ENCODE measurements around the gene SLIT3. TPM values are rescaled to one million over a fixed set of nuclear protein-coding genes. Genes with fewer than 3 reads are reported as not detected.

The SLIT3 gene
- total RNA-seq, 6 donors from 2014 or later, result 10.8 to 57.3 (median 32.2) TPM

DNA sequence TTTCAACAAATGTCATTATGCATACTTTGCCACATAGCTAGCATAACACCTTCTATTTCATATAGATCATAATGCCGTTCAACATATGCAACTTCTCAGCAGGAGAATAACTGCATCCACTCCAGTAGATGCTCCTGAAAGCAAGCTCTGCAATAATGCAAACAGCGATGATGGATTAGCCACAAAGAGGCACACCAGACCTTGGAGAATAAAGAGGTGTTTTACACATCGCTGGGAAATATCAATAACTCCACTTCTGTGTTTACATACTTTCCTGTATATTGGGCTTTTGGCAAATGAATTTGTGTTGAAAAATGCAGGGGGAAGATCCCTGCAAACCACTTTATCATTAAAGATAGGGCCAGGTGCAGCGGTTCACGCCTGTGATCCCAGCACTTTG is 450.3 kb downstream of the SLIT3 start:
- H3K27ac ChIP-seq, result no peak overlapping the region
- no peak overlapping the region for H3K4me3 ChIP-seq
- no peaks in the 10 kb centered on the region for H3K4me1 ChIP-seq
- WGBS, 2 donors, result 77% methylated on average over 5 of the region's 5 CpGs
- no peak for ATAC-seq (ENCODE audit: low FRiP score in 2 of 2)
- TF ChIP-seq EP300 (IDR thresholded peaks at IDR 0.05) (no peak), POLR2AphosphoS5 (IDR thresholded peaks at IDR 0.05) (no peak), POLR2A (IDR thresholded peaks at IDR 0.05) (no peak)
- TF ChIP-seq, protein P1, sequence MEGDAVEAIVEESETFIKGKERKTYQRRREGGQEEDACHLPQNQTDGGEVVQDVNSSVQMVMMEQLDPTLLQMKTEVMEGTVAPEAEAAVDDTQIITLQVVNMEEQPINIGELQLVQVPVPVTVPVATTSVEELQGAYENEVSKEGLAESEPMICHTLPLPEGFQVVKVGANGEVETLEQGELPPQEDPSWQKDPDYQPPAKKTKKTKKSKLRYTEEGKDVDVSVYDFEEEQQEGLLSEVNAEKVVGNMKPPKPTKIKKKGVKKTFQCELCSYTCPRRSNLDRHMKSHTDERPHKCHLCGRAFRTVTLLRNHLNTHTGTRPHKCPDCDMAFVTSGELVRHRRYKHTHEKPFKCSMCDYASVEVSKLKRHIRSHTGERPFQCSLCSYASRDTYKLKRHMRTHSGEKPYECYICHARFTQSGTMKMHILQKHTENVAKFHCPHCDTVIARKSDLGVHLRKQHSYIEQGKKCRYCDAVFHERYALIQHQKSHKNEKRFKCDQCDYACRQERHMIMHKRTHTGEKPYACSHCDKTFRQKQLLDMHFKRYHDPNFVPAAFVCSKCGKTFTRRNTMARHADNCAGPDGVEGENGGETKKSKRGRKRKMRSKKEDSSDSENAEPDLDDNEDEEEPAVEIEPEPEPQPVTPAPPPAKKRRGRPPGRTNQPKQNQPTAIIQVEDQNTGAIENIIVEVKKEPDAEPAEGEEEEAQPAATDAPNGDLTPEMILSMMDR (IDR thresholded peaks at IDR 0.05), result no peak
- H3K27me3 ChIP-seq, result no peaks in the 10 kb centered on the region
- H3K9me3 ChIP-seq, result no peaks in the 10 kb centered on the region
- H3K36me3 ChIP-seq, result no peaks in the 10 kb centered on the region
- no peak for DNase-seq

DNA sequence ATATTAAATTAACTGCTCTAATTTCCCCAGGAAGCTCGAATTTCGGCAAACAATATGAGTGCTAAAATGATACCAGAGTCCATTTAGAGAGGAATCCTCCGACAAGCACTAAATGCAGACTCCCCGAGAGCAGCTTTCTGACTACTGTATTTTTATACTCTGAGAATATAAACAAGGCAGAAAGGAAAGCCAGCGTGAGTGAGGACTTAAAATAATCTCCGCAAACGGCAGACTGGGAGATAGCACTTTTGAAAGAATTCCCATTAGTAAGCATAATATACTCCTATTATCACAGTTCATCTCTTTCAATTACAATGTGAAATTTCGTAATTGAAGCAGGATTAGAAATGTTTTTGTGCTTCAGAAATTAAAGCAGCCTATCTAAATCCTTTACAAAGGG is 452.4 kb downstream of the SLIT3 start:
- ATAC-seq (ENCODE audit: low FRiP score in 2 of 2) (no peak), DNase-seq (no peak)
- Histone ChIP-seq H3K4me3 (no peak overlapping the region), H3K4me1 (peaks cover 0 to 2% (median 0%) of the 10 kb centered on the region in 4 donors), H3K27ac (no peak overlapping the region), H3K9me3 (no peaks in the 10 kb centered on the region), H3K36me3 (no peaks in the 10 kb centered on the region), H3K27me3 (no peaks in the 10 kb centered on the region)
- TF ChIP-seq EP300 (IDR thresholded peaks at IDR 0.05) (no peak), POLR2A (IDR thresholded peaks at IDR 0.05) (no peak), POLR2AphosphoS5 (IDR thresholded peaks at IDR 0.05) (no peak)
- TF ChIP-seq, protein P1 (IDR thresholded peaks at IDR 0.05), result no peak
- 44 to 55% methylated on average over 8 of the region's 8 CpGs for WGBS, 2 donors

DNA sequence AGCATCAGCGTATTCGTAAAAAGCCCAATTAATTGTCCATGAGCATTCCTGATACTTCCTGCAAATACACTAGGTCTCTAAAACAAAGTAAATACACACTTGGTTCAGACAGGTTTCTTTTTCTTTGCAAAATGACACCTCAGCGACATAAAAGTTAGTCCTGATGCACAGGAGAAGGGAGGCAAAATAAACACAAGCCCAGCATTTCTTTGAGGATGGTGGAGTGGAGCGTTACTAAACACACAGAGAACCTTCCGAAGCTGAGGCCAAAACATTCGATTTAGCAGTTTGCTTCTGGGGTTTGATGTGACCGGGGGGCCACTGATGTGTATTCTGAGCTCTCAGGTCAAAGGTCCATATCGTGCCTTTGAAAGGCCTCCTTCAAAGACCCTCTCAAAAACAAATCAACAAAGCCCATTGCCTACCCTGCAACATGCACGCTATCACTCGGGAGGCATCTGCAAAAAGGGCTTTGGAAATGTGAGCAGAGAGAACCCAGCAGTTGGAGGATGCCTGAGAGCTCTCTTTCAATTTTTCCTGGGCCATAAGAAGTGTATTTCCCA is 453.3 kb downstream of the SLIT3 start:
- H3K4me3 ChIP-seq, result no peak overlapping the region
- no peak for TF ChIP-seq POLR2AphosphoS5 (IDR thresholded peaks at IDR 0.05)
- no peak for TF ChIP-seq POLR2A (IDR thresholded peaks at IDR 0.05)
- TF ChIP-seq EP300 (IDR thresholded peaks at IDR 0.05), result no peak
- TF ChIP-seq, protein P1 (IDR thresholded peaks at IDR 0.05), result no peak
- peaks cover 0 to 4% (median 0%) of the 10 kb centered on the region in 4 donors for H3K4me1 ChIP-seq
- DNase-seq, result no peak
- ATAC-seq (ENCODE audit: low FRiP score in 2 of 2), result no peak
- no peaks in the 10 kb centered on the region for H3K36me3 ChIP-seq
- H3K27ac ChIP-seq, result no peak overlapping the region
- H3K9me3 ChIP-seq, result no peaks in the 10 kb centered on the region
- H3K27me3 ChIP-seq, result no peaks in the 10 kb centered on the region
- 53 to 55% methylated on average over 8 to 10 of the region's 10 CpGs for WGBS, 2 donors

DNA sequence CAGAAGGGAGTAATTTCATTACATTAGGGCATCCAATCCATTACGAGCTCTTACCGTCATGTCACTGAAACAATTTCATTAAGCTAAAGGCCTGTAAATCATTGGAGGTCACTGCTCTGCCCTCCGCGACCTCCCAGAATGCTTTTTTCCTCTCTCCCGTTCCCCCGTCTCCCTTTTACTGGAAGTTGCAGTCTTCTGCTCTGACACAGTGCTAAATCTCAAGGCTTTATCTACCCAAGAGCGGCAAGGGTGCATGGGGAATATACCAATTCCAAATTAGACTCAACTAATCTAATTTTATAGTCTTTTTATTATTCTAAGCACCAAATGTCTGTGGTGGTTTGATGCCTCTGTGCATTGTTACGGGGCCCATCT is 456.0 kb downstream of the SLIT3 start:
- ATAC-seq (ENCODE audit: low FRiP score in 2 of 2) (no peak), DNase-seq (no peak)
- Histone ChIP-seq H3K27ac (no peak overlapping the region), H3K4me3 (no peak overlapping the region), H3K36me3 (no peaks in the 10 kb centered on the region), H3K4me1 (peaks cover 0 to 4% (median 0%) of the 10 kb centered on the region in 4 donors), H3K27me3 (no peaks in the 10 kb centered on the region), H3K9me3 (no peaks in the 10 kb centered on the region)
- WGBS, 2 donors, result 64 to 68% methylated on average over 8 of the region's 8 CpGs
- TF ChIP-seq, protein P1 (IDR thresholded peaks at IDR 0.05), result no peak
- TF ChIP-seq POLR2AphosphoS5 (IDR thresholded peaks at IDR 0.05) (no peak), EP300 (IDR thresholded peaks at IDR 0.05) (no peak), POLR2A (IDR thresholded peaks at IDR 0.05) (no peak)
